ENCODE measurements around the gene PCSK2. TPM values are rescaled to one million over a fixed set of nuclear protein-coding genes. Genes with fewer than 3 reads are reported as not detected.

The PCSK2 gene
- under 1 TPM; 0.02 to 0.13 TPM for polyA plus RNA-seq

GRCh38 chr20:17226410-17227218 is at the start of gene PCSK2:
Gene PCSK2, plus strand, starts transcription at chr20:17227040. Its CDS starts 266 bp downstream, at chr20:17227306.
- Histone ChIP-seq H3K9me3 (ENCODE audit: control insufficient read depth in 2 of 2, insufficient read depth in 1 of 2, low read depth in 1 of 2, low read length in 1 of 2) (no peaks in the 10 kb centered on the region), H3K4me1 (ENCODE audit: control insufficient read depth in 2 of 2, insufficient read depth in 2 of 2, low read length in 1 of 2) (peaks cover 3 to 8% of the 10 kb centered on the region in 2 donors), H3K36me3 (ENCODE audit: control insufficient read depth in 2 of 2, insufficient read depth in 2 of 2, low read length in 1 of 2) (no peaks in the 10 kb centered on the region), H3K4me3 (ENCODE audit: low read depth in 1 of 2, low read length in 2 of 2) (peak within 1 kb of the TSS; percentile 9 to 38), H3K27ac (ENCODE audit: low read depth in 2 of 2, low read length in 1 of 2) (no peak within 1 kb of the TSS), H3K27me3 (ENCODE audit: control insufficient read depth in 1 of 2, insufficient read depth in 2 of 2, low read length in 2 of 2) (peaks cover 0 to 16% of the 10 kb centered on the region in 2 donors)
- 3 to 4% methylated on average over 34 to 53 of the region's 53 CpGs for WGBS, 2 donors

DNA sequence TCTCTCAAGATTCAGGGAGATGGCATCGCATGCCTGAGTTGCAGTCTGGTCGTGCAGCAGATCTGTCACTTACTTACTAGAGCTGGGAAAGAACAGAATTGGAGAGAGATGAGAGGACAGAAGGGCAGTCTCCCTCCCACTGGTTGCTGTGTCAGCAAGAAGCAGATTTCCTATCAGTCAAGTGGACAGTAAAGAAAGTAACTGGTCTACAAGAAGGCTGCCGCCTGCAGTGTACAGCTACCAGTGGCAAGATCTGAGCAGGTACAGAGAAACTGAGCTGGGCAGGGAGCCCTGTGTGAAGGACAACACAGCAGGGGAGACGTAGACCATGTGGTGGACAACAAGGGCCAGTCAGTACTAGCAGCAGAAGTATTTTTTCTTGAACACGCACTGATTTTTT is 49.5 kb upstream of the PCSK2 start:
- H3K4me3 ChIP-seq (ENCODE audit: low read depth in 1 of 2, low read length in 2 of 2): no peak overlapping the region
- WGBS, 2 donors: 69 to 72% methylated on average over 5 of the region's 5 CpGs
- H3K27me3 ChIP-seq (ENCODE audit: control insufficient read depth in 1 of 2, insufficient read depth in 2 of 2, low read length in 2 of 2): no peaks in the 10 kb centered on the region
- H3K27ac ChIP-seq (ENCODE audit: low read depth in 2 of 2, low read length in 1 of 2): no peak overlapping the region
- H3K36me3 ChIP-seq (ENCODE audit: control insufficient read depth in 2 of 2, insufficient read depth in 2 of 2, low read length in 1 of 2): no peaks in the 10 kb centered on the region
- peaks cover 8 to 10% of the 10 kb centered on the region in 2 donors for H3K9me3 ChIP-seq (ENCODE audit: control insufficient read depth in 2 of 2, insufficient read depth in 1 of 2, low read depth in 1 of 2, low read length in 1 of 2)
- H3K4me1 ChIP-seq (ENCODE audit: control insufficient read depth in 2 of 2, insufficient read depth in 2 of 2, low read length in 1 of 2): no peaks in the 10 kb centered on the region

GRCh38 chr20:17179840-17180239 is 47.0 kb upstream of the PCSK2 start:
- H3K36me3 ChIP-seq (ENCODE audit: control insufficient read depth in 2 of 2, insufficient read depth in 2 of 2, low read length in 1 of 2): no peaks in the 10 kb centered on the region
- no peaks in the 10 kb centered on the region for H3K4me1 ChIP-seq (ENCODE audit: control insufficient read depth in 2 of 2, insufficient read depth in 2 of 2, low read length in 1 of 2)
- H3K27me3 ChIP-seq (ENCODE audit: control insufficient read depth in 1 of 2, insufficient read depth in 2 of 2, low read length in 2 of 2): no peaks in the 10 kb centered on the region
- no peak overlapping the region for H3K4me3 ChIP-seq (ENCODE audit: low read depth in 1 of 2, low read length in 2 of 2)
- no peak overlapping the region for H3K27ac ChIP-seq (ENCODE audit: low read depth in 2 of 2, low read length in 1 of 2)
- H3K9me3 ChIP-seq (ENCODE audit: control insufficient read depth in 2 of 2, insufficient read depth in 1 of 2, low read depth in 1 of 2, low read length in 1 of 2): peaks cover 8 to 10% of the 10 kb centered on the region in 2 donors
- WGBS, 2 donors: 57 to 64% methylated on average over 4 of the region's 4 CpGs

DNA sequence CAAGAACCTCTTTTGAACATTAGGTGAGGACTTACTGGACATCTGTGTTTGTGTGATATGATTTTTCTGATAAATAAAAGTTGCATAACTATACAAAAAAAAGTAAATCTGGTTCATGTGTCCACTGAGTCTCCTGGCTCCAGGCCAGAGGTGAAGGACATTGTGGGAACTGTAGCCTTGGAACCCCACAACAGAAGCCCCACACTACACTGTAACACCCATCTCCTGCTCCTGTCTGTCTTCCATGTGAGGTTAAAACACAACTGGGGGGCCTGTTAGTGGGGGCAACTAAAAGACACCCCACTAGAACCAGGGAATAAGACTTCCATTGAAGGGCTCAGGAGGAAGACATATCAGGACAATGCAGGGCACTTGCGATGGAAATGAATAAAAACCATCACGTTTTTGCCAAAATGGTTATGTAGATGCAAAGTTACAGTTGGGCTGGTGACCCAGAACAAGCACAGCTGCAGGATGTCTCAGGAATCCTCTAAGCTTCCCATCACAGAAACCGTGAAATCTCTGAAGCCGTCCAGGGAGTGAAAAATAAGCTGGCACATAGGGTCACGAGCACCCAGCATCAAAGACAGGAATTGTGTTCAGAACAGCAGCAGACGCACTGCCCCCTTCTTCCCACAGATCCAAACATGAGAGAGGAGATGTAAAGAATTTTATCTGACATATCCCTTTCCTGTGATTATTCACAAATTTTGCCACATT is 36.7 kb upstream of the PCSK2 start:
- WGBS, 2 donors: 59 to 65% methylated on average over 6 of the region's 6 CpGs
- Histone ChIP-seq H3K27me3 (ENCODE audit: control insufficient read depth in 1 of 2, insufficient read depth in 2 of 2, low read length in 2 of 2) (no peaks in the 10 kb centered on the region), H3K36me3 (ENCODE audit: control insufficient read depth in 2 of 2, insufficient read depth in 2 of 2, low read length in 1 of 2) (no peaks in the 10 kb centered on the region), H3K9me3 (ENCODE audit: control insufficient read depth in 2 of 2, insufficient read depth in 1 of 2, low read depth in 1 of 2, low read length in 1 of 2) (no peaks in the 10 kb centered on the region), H3K4me3 (ENCODE audit: low read depth in 1 of 2, low read length in 2 of 2) (no peak overlapping the region), H3K27ac (ENCODE audit: low read depth in 2 of 2, low read length in 1 of 2) (no peak overlapping the region), H3K4me1 (ENCODE audit: control insufficient read depth in 2 of 2, insufficient read depth in 2 of 2, low read length in 1 of 2) (no peaks in the 10 kb centered on the region)

- H3K36me3 ChIP-seq (ENCODE audit: control insufficient read depth in 2 of 2, insufficient read depth in 2 of 2, low read length in 1 of 2): no peaks in the 10 kb centered on the region
- WGBS, 2 donors: 54 to 56% methylated on average over 2 of the region's 2 CpGs
These were observed 29.8 kb upstream of the PCSK2 start for GRCh38 chr20:17197041-17197440.

DNA sequence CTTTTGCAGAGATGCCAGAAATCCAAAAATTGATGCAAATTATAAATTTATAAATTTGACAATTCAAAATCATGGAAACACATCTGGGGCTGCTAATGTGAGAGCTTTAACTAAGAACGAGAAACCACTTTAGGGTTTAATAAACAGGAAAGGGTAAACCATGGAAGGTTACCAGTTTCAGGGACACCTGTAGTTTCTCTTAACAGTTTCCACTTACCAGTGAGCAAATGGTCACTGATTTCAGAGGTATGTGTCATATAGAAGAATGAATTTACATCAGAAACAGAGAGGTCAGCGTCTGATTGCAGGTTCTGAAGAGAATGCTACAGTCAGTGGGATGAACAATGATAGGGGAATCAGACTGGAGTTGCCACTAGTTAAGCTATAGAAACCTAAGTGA is 24.8 kb upstream of the PCSK2 start:
- no peaks in the 10 kb centered on the region for H3K36me3 ChIP-seq (ENCODE audit: control insufficient read depth in 2 of 2, insufficient read depth in 2 of 2, low read length in 1 of 2)
- 60 to 72% methylated on average over 2 of the region's 2 CpGs for WGBS, 2 donors
- H3K9me3 ChIP-seq (ENCODE audit: control insufficient read depth in 2 of 2, insufficient read depth in 1 of 2, low read depth in 1 of 2, low read length in 1 of 2): no peaks in the 10 kb centered on the region
- no peak overlapping the region for H3K4me3 ChIP-seq (ENCODE audit: low read depth in 1 of 2, low read length in 2 of 2)
- no peak overlapping the region for H3K27ac ChIP-seq (ENCODE audit: low read depth in 2 of 2, low read length in 1 of 2)
- H3K27me3 ChIP-seq (ENCODE audit: control insufficient read depth in 1 of 2, insufficient read depth in 2 of 2, low read length in 2 of 2): peaks cover 0 to 9% of the 10 kb centered on the region in 2 donors
- no peaks in the 10 kb centered on the region for H3K4me1 ChIP-seq (ENCODE audit: control insufficient read depth in 2 of 2, insufficient read depth in 2 of 2, low read length in 1 of 2)

More at GRCh38 chr20:17197041-17197440, 29.8 kb upstream of the PCSK2 start:
- H3K4me3 ChIP-seq (ENCODE audit: low read depth in 1 of 2, low read length in 2 of 2): no peak overlapping the region
- no peaks in the 10 kb centered on the region for H3K4me1 ChIP-seq (ENCODE audit: control insufficient read depth in 2 of 2, insufficient read depth in 2 of 2, low read length in 1 of 2)
- H3K27ac ChIP-seq (ENCODE audit: low read depth in 2 of 2, low read length in 1 of 2): no peak overlapping the region
- no peaks in the 10 kb centered on the region for H3K27me3 ChIP-seq (ENCODE audit: control insufficient read depth in 1 of 2, insufficient read depth in 2 of 2, low read length in 2 of 2)
- H3K9me3 ChIP-seq (ENCODE audit: control insufficient read depth in 2 of 2, insufficient read depth in 1 of 2, low read depth in 1 of 2, low read length in 1 of 2): no peaks in the 10 kb centered on the region

- no peaks in the 10 kb centered on the region for H3K9me3 ChIP-seq (ENCODE audit: control insufficient read depth in 2 of 2, insufficient read depth in 1 of 2, low read depth in 1 of 2, low read length in 1 of 2)
- no peak overlapping the region for H3K4me3 ChIP-seq (ENCODE audit: low read depth in 1 of 2, low read length in 2 of 2)
- H3K27ac ChIP-seq (ENCODE audit: low read depth in 2 of 2, low read length in 1 of 2): no peak overlapping the region
- H3K36me3 ChIP-seq (ENCODE audit: control insufficient read depth in 2 of 2, insufficient read depth in 2 of 2, low read length in 1 of 2): no peaks in the 10 kb centered on the region
- peaks cover 0 to 9% of the 10 kb centered on the region in 2 donors for H3K27me3 ChIP-seq (ENCODE audit: control insufficient read depth in 1 of 2, insufficient read depth in 2 of 2, low read length in 2 of 2)
- H3K4me1 ChIP-seq (ENCODE audit: control insufficient read depth in 2 of 2, insufficient read depth in 2 of 2, low read length in 1 of 2): no peaks in the 10 kb centered on the region
- 10 to 13% methylated on average over 8 of the region's 8 CpGs for WGBS, 2 donors
These were observed 24.2 kb upstream of the PCSK2 start for GRCh38 chr20:17202673-17203072.

DNA sequence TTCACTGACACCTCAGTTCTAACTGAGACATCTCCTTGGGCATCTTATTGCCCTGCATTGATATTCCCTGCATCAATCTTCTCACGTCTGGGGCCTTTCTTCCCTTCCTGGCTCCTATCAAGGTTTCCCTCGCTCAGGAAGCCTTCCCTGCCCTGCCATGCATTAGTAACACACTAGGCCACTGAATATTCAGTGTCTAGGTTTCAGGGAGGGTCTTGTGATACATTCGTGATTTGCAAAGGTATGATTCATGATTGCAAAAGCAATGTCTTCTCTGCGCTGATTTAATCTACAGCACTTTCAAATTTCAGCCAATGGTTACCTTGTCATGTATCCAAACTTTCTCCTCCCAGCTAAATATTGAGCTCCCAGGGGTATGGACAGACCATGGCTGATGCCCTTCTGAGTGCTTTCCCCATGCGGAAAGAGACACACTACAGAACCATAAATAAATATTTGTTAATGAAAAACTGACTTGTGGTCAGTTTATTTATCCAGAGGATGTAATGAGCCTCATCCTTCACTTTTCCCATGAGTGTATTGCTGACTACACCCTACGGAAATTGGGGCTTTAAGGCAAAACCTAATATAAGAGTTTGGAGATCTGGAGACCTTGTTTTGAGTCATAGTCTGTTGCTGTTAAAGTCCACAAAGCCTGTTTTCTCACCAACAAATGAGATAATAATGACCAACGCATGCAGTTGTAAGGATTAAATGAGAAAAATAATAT is 21.6 kb upstream of the PCSK2 start:
- Histone ChIP-seq H3K36me3 (ENCODE audit: control insufficient read depth in 2 of 2, insufficient read depth in 2 of 2, low read length in 1 of 2) (no peaks in the 10 kb centered on the region), H3K4me1 (ENCODE audit: control insufficient read depth in 2 of 2, insufficient read depth in 2 of 2, low read length in 1 of 2) (no peaks in the 10 kb centered on the region), H3K27me3 (ENCODE audit: control insufficient read depth in 1 of 2, insufficient read depth in 2 of 2, low read length in 2 of 2) (peaks cover 0 to 9% of the 10 kb centered on the region in 2 donors), H3K9me3 (ENCODE audit: control insufficient read depth in 2 of 2, insufficient read depth in 1 of 2, low read depth in 1 of 2, low read length in 1 of 2) (no peaks in the 10 kb centered on the region), H3K4me3 (ENCODE audit: low read depth in 1 of 2, low read length in 2 of 2) (no peak overlapping the region), H3K27ac (ENCODE audit: low read depth in 2 of 2, low read length in 1 of 2) (no peak overlapping the region)
- 74 to 80% methylated on average over 7 of the region's 7 CpGs for WGBS, 2 donors

DNA sequence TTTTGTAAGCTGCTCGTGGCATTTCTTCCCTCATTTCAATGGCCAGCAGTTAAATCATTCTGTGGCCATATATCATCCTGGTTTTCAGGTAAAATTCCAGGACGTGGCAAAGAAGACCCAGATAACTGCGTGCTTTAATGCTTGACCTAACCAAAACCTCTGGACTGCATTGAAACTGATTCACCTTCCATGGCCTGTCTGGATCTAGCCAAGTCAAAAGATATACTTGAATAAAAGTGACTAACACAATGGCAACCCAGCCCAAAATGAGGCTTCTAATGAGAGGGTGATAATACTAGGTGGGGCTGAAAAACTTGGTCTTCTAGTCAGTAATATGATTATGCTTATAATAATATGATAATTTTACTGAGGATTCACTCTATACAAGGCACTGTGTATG is 16.5 kb upstream of the PCSK2 start:
- Histone ChIP-seq H3K36me3 (ENCODE audit: control insufficient read depth in 2 of 2, insufficient read depth in 2 of 2, low read length in 1 of 2) (no peaks in the 10 kb centered on the region), H3K4me1 (ENCODE audit: control insufficient read depth in 2 of 2, insufficient read depth in 2 of 2, low read length in 1 of 2) (no peaks in the 10 kb centered on the region), H3K4me3 (ENCODE audit: low read depth in 1 of 2, low read length in 2 of 2) (no peak overlapping the region), H3K27ac (ENCODE audit: low read depth in 2 of 2, low read length in 1 of 2) (no peak overlapping the region), H3K9me3 (ENCODE audit: control insufficient read depth in 2 of 2, insufficient read depth in 1 of 2, low read depth in 1 of 2, low read length in 1 of 2) (no peaks in the 10 kb centered on the region), H3K27me3 (ENCODE audit: control insufficient read depth in 1 of 2, insufficient read depth in 2 of 2, low read length in 2 of 2) (peaks cover 0 to 5% of the 10 kb centered on the region in 2 donors)
- WGBS, 2 donors: 57% methylated on average over 3 of the region's 3 CpGs

Measured in esophagus (tissue), 2 donors.